ENCODE measurements around the gene TUBA4B.
"Not testable (repeated sequence)": the region's sequence is repeated elsewhere in the genome, so short reads cannot be mapped to it uniquely, and the experiment has no call there.

TUBA4B gene

GRCh38 chr2:219291910-219292490, 39.0 kb downstream of the TUBA4B start:
- no peak for DNase-seq

- DNase-seq = no peak
Measured at GRCh38 chr2:219292616-219293015, 39.6 kb downstream of the TUBA4B start.

- DNase-seq = no peak
Measured at GRCh38 chr2:219293736-219294231, 40.7 kb downstream of the TUBA4B start.

- peak; percentile 80 to 94 (median 86) for DNase-seq
Measured at GRCh38 chr2:219294356-219295351, 41.6 kb downstream of the TUBA4B start.

- DNase-seq = no peak
Measured at GRCh38 chr2:219296142-219296541, 43.1 kb downstream of the TUBA4B start.

- no peak for DNase-seq
Measured at GRCh38 chr2:219296631-219297391, 43.8 kb downstream of the TUBA4B start.

- DNase-seq = peak in 3 of 4 experiments; percentile 17 to 32 (median 30)
Measured at GRCh38 chr2:219297766-219298456, 44.9 kb downstream of the TUBA4B start.

GRCh38 chr2:219298759-219299371, 45.8 kb downstream of the TUBA4B start:
- DNase-seq = peak; percentile 85 to 92 (median 90)

- no peak for DNase-seq
Measured at GRCh38 chr2:219299372-219299760, 46.3 kb downstream of the TUBA4B start.

GRCh38 chr2:219300022-219300421, 47.0 kb downstream of the TUBA4B start:
- DNase-seq = no peak

- DNase-seq = no peak
Measured at GRCh38 chr2:219302412-219302968, 49.4 kb downstream of the TUBA4B start.

GRCh38 chr2:219304223-219304622, 51.2 kb downstream of the TUBA4B start:
- DNase-seq = no peak

- no peak for DNase-seq
Measured at GRCh38 chr2:219306047-219306446, 53.0 kb downstream of the TUBA4B start.

- DNase-seq = peak; percentile 72 to 90 (median 85)
Measured at GRCh38 chr2:219308142-219309101, 55.4 kb downstream of the TUBA4B start.

GRCh38 chr2:219309278-219309677, 56.2 kb downstream of the TUBA4B start, which contains the start of gene PTPRN:
TSS of gene PTPRN (minus strand) at chr2:219309401. CDS start at chr2:219309332, 69 bp downstream.
- DNase-seq = no peak

GRCh38 chr2:219312683-219313263, 59.7 kb downstream of the TUBA4B start:
- not testable (repeated sequence) for DNase-seq

- DNase-seq = no peak
Measured at GRCh38 chr2:219314804-219315468, 61.9 kb downstream of the TUBA4B start.
